BLaER1 (cell line): ENCODE measurements around the gene KIF17.

Experiments
- H3K27ac ChIP-seq: shearing (Covaris generic); formaldehyde crosslinking; 2 replicates; pipeline ENCODE4 v1.8.1; 2022
- H3K27me3 ChIP-seq: shearing (Covaris generic); formaldehyde crosslinking; 2 replicates; pipeline ENCODE4 v1.8.1; 2022
- H3K36me3 ChIP-seq: shearing (Covaris generic); formaldehyde crosslinking; 2 replicates; pipeline ENCODE4 v1.8.1; 2022
- H3K4me1 ChIP-seq: shearing (Covaris generic); formaldehyde crosslinking; 2 replicates; pipeline ENCODE4 v1.8.1; 2022
- H3K4me2 ChIP-seq: shearing (Covaris generic); formaldehyde crosslinking; 2 replicates; pipeline ENCODE4 v1.8.1; 2022
- H3K4me3 ChIP-seq: shearing (Covaris generic); formaldehyde crosslinking; 2 replicates; pipeline ENCODE4 v1.8.1; 2022
- H3K9ac ChIP-seq: shearing (Covaris generic); formaldehyde crosslinking; 2 replicates; pipeline ENCODE4 v1.8.1; 2022
- H3K9me3 ChIP-seq: shearing (Covaris generic); formaldehyde crosslinking; 2 replicates; pipeline ENCODE4 v1.8.1; 2022
- H4K20me1 ChIP-seq: shearing (Covaris generic); formaldehyde crosslinking; 2 replicates; pipeline ENCODE4 v1.8.1; 2022
- Cebpa-rat ChIP-seq: shearing (Covaris generic); IDR thresholded peaks from 2 replicates; pipeline ENCODE4 v1.8.1; 2022

The KIF17 gene

GRCh38 chr1:20621012-20621411 is 96.8 kb downstream of the KIF17 start:
- Histone ChIP-seq H3K4me3 (no peak overlapping the region), H3K27ac (no peak overlapping the region), H3K36me3 (no peaks in the 10 kb centered on the region), H3K4me2 (no peak overlapping the region), H3K9ac (no peak overlapping the region), H3K27me3 (no peaks in the 10 kb centered on the region), H3K9me3 (no peaks in the 10 kb centered on the region), H4K20me1 (no peaks in the 10 kb centered on the region), H3K4me1 (no peaks in the 10 kb centered on the region)
- TF ChIP-seq Cebpa-rat = no peak

GRCh38 chr1:20619999-20620398 is 97.8 kb downstream of the KIF17 start:
- Histone ChIP-seq H3K4me1 (no peaks in the 10 kb centered on the region), H3K4me3 (no peak overlapping the region), H3K27ac (no peak overlapping the region), H3K9ac (no peak overlapping the region), H3K9me3 (no peaks in the 10 kb centered on the region), H3K27me3 (no peaks in the 10 kb centered on the region), H4K20me1 (no peaks in the 10 kb centered on the region), H3K36me3 (no peaks in the 10 kb centered on the region), H3K4me2 (no peak overlapping the region)
- TF ChIP-seq Cebpa-rat = no peak

DNA sequence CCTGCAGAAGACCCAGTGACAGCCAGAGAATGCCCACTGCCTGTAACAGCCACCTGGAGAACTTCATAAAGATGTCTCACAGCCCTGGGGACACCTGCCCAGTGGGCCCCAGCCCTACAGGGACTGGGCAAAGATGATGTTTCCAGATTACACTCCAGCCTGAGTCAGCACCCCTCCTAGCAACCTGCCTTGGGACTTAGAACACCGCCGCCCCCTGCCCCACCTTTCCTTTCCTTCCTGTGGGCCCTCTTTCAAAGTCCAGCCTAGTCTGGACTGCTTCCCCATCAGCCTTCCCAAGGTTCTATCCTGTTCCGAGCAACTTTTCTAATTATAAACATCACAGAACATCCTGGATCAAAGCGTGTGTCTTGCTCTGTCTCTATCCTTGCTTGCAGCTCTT is 99.3 kb downstream of the KIF17 start:
- no peaks in the 10 kb centered on the region for H3K4me1 ChIP-seq
- H3K9me3 ChIP-seq = no peaks in the 10 kb centered on the region
- no peaks in the 10 kb centered on the region for H3K27me3 ChIP-seq
- H3K4me2 ChIP-seq = no peak overlapping the region
- no peak overlapping the region for H3K27ac ChIP-seq
- TF ChIP-seq Cebpa-rat = no peak
- H3K9ac ChIP-seq = no peak overlapping the region
- H3K36me3 ChIP-seq = no peaks in the 10 kb centered on the region
- H3K4me3 ChIP-seq = no peak overlapping the region
- H4K20me1 ChIP-seq = no peaks in the 10 kb centered on the region

GRCh38 chr1:20616847-20617487 is 100.8 kb downstream of the KIF17 start:
- Histone ChIP-seq H3K4me3 (no peak overlapping the region), H4K20me1 (no peaks in the 10 kb centered on the region), H3K27me3 (no peaks in the 10 kb centered on the region), H3K9me3 (no peaks in the 10 kb centered on the region), H3K9ac (no peak overlapping the region), H3K27ac (no peak overlapping the region), H3K4me2 (no peak overlapping the region), H3K36me3 (no peaks in the 10 kb centered on the region), H3K4me1 (no peaks in the 10 kb centered on the region)
- TF ChIP-seq Cebpa-rat = no peak

- no peak overlapping the region for H3K27ac ChIP-seq
- no peak overlapping the region for H3K4me3 ChIP-seq
- no peak overlapping the region for H3K9ac ChIP-seq
- no peak overlapping the region for H3K4me2 ChIP-seq
- no peaks in the 10 kb centered on the region for H4K20me1 ChIP-seq
- H3K27me3 ChIP-seq = no peaks in the 10 kb centered on the region
- H3K36me3 ChIP-seq = no peaks in the 10 kb centered on the region
- no peak for TF ChIP-seq Cebpa-rat
- no peaks in the 10 kb centered on the region for H3K4me1 ChIP-seq
- H3K9me3 ChIP-seq = no peaks in the 10 kb centered on the region
Measured at GRCh38 chr1:20615946-20616846, 101.6 kb downstream of the KIF17 start.

DNA sequence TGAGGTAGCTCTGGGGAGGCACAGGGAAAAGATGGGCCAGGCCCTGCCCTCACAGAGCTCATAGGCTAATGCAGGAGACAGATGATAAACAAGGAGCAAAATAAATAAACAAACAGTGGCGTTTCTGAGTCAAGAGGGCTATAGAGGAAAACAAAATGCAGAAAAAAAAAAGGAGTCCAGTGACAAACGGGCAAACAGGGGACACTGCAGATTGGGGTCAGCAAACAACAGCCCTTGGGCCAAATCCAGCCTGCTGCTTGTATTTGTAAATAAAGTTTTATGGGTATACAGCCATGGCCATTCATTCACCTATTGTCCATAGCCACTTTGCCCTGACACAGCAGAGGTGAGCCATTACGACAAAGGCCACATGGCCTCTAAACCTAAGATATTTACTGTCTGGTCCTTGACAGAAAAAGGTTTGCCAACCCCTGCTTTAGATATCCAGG is 103.7 kb downstream of the KIF17 start:
- H3K27me3 ChIP-seq = no peaks in the 10 kb centered on the region
- H4K20me1 ChIP-seq = no peaks in the 10 kb centered on the region
- H3K4me2 ChIP-seq = no peak overlapping the region
- H3K4me1 ChIP-seq = no peaks in the 10 kb centered on the region
- H3K9me3 ChIP-seq = no peaks in the 10 kb centered on the region
- H3K4me3 ChIP-seq = no peak overlapping the region
- no peak overlapping the region for H3K27ac ChIP-seq
- H3K36me3 ChIP-seq = no peaks in the 10 kb centered on the region
- TF ChIP-seq Cebpa-rat = no peak
- no peak overlapping the region for H3K9ac ChIP-seq
